Left renal pelvis (tissue), 4 donors: ENCODE results near the gene SDS. TPM values are rescaled to one million over a fixed set of nuclear protein-coding genes. Genes with fewer than 3 reads are reported as not detected.

Experiments
- DNase-seq, 4 donors: peaks; one replicate each; pipeline ENCODE4 v3.0.0-alpha.2; 2013; ENCODE audit warnings: low read depth in 4 of 4, low spot score in 3 of 4
- polyA plus RNA-seq, 4 donors: library from polyadenylated mRNA; unstranded; fragments of 120-200 nt; gene quantifications; one replicate each; pipeline ENCODE4 v1.2.1, GENCODE V29; 2013; ENCODE audit not compliant: insufficient read length in 4 of 4

SDS gene
- polyA plus RNA-seq, 4 donors: 0.14 to 0.32 (median 0.18) TPM; not detected in 1

- no peak for DNase-seq
These were observed 2.4 kb downstream of the SDS start for GRCh38 chr12:113401066-113402000.

DNA sequence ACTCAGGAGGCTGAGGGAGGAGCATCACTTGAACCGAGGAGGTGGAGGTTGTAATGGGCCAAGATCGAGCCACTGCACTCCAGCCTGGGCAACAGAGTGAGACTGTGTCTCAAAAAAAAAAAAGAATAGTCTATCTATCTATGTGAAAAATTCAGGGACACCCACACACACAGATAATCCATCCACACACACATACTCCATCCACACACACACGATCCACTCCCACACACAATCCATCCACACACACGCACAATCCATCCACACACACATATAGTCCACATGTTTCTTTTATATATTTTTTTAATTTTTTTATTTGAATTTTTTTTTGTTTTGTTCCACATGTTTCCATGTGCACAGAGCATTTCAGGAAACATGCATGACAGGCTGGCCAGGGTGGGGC lies 3.3 kb downstream of the SDS start:
- no peak for DNase-seq

DNA sequence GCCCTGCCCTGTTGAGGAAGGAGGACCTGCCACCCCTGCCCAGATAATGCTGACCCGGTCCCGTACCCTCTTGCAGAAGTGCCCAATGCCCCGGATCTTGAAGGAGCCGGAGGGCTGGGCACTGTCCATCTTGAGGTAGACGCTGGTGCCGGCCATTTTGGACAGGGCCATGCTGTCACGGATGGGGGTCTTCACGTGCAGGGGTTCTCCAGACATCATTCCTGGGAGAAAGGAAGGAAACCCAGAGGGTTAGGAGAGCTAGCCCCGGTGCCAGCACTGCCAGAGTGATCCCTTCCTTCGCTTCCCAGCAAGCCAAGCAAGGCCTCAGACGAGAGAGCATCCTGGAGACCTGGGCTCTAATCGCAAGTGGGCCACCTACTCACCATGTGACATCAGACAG lies 4.2 kb downstream of the SDS start:
- DNase-seq: no peak

GRCh38 chr12:113398346-113399290 lies 5.1 kb downstream of the SDS start:
- no peak for DNase-seq

GRCh38 chr12:113397497-113398197 lies 6.0 kb downstream of the SDS start:
- no peak for DNase-seq

DNA sequence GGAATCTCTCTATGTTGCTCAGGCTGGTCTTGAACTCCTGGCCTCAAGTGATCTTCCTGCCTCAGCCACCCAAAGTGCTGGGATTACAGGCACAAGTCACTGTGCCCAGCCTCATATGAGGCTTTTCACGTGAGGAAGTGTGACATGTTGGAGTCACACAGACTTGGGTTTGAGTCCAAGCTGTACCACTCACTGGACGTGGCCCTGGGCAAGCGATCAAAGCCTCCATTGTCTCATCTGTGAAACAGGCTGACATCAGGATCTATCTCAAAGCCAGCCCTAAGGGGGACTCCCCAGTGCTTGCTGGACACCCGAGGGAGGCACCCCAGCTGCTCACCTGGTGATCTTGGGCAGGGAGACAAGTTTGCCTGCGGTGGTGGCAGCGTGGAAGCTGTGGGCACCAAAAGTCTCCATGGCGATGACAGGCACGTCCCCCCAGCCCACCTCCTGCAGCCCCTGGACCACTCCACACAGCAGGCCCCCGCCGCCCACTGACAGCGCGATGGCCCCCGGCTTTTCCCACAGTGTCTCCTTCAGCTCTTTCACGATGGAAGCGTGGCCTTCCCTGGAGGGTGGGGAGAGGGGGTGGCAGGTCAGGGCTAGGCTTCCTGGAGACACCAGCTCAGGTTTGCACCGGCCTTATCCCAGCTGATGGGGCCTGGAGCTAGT lies 6.7 kb downstream of the SDS start:
- no peak for DNase-seq

DNA sequence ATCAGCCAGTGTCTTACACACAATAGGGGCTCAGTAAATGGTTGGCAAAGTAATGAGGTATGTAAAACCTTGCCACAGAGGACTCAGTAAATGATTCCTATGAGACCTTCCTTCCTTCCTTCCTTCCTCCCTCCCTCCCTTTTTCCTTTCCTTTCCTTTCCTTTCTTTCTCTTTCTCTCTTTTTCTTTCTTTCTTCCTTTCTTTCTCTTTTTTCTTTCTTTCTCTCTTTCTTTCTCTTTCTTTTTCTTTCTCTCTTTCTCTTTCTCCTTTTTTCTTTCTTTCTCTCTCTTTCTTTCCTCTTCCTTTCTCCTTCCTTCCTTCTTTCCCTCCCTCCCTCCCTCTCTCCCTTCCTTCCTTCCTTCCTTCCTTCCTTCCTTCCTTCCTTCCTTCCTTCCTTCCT lies 7.5 kb downstream of the SDS start:
- DNase-seq: no peak

- DNase-seq: no peak
These were observed 8.6 kb downstream of the SDS start for GRCh38 chr12:113395119-113395518.

GRCh38 chr12:113393749-113394148 lies 9.9 kb downstream of the SDS start:
- no peak for DNase-seq

- DNase-seq: no peak
These were observed 10.6 kb downstream of the SDS start for GRCh38 chr12:113392988-113393579.

- no peak for DNase-seq
These were observed 11.2 kb downstream of the SDS start for GRCh38 chr12:113392520-113392919.

- DNase-seq: no peak
These were observed 11.9 kb downstream of the SDS start for GRCh38 chr12:113391650-113392337.

GRCh38 chr12:113391145-113391544 lies 12.5 kb downstream of the SDS start:
- no peak for DNase-seq

- DNase-seq: no peak
These were observed 13.3 kb downstream of the SDS start for GRCh38 chr12:113390064-113391043.

GRCh38 chr12:113388351-113388750 lies 15.3 kb downstream of the SDS start:
- DNase-seq: no peak

DNA sequence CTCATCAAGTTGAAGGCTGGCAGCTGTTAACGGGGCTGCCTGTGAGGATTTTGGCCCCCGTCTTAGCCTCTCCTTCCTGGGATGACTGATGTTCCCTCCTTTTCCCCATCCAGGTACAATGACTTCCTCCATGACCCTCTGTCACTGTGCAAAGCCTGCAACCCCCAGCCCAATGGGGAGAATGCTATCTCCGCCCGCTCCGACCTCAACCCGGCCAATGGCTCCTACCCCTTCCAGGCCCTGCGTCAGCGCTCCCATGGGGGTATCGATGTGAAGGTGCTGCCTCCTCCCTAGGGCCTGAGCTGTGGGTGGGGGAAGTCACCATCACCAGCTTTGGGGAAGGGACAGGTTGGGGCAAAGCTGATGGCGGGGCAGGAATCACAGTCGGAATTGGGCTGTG lies 16.1 kb downstream of the SDS start:
- no peak for DNase-seq

- no peak for DNase-seq
These were observed 16.7 kb downstream of the SDS start for GRCh38 chr12:113386866-113387566.
